ENCODE measurements around the gene C11orf68. TPM values are rescaled to one million over a fixed set of nuclear protein-coding genes. Genes with fewer than 3 reads are reported as not detected.
A peak's percentile ranks its signal among the peaks of the same experiment; 100 is the strongest.

Gene C11orf68
- total and polyA plus RNA-seq, 9 of the 15 experiments (the other 6 are each of a cell fraction or from before 2014, with no cell fraction given), result 3.6 to 35.9 (median 12.8) TPM

GRCh38 chr11:65921876-65922275 lies 3.0 kb upstream of the C11orf68 start:
- POLR2A ChIA-PET, result interaction anchor here (0.6 to 1.9 kb wide), 3 partner anchors 10 to 31 kb away, joined by 3 to 13 read pairs (median 4); partner anchors contain the start of genes CCDC85B and FOSL1
- intact Hi-C loops (cut with micrococcal nuclease) (no loop called here), in situ Hi-C loops (cut with MboI) (no loop called here)
- Histone ChIP-seq H3K27ac (ENCODE audit: extremely low read depth, low read depth, low read length) (no peak overlapping the region), H2AFZ (ENCODE audit: low read depth, low read length) (no peak overlapping the region), H3K36me3 (ENCODE audit: control insufficient read depth, insufficient read depth, low read length) (peaks cover 29% of the 10 kb centered on the region; the same call in 1 of the 3 replicates), H3K4me1 (replicated peaks in 1 of 2; ENCODE audit: control insufficient read depth in 2 of 2, insufficient read depth in 2 of 2, low read length in 2 of 2) (peaks cover 11 to 43% of the 10 kb centered on the region in 2 experiments), H3K27me3 (ENCODE audit: control insufficient read depth in 2 of 2, insufficient read depth in 2 of 2, low read length in 2 of 2) (no peaks in the 10 kb centered on the region), H3K4me2 (ENCODE audit: insufficient read depth, low read length) (no peak overlapping the region), H3K4me3 (no peak overlapping the region), H3K9me1 (ENCODE audit: control insufficient read depth, insufficient read depth, low read length) (no peaks in the 10 kb centered on the region), H3K79me2 (ENCODE audit: control insufficient read depth, insufficient read depth, low read length) (peaks cover 29% of the 10 kb centered on the region), H3K9me3 (replicated peaks; ENCODE audit: control insufficient read depth, insufficient read depth, low read depth, low read length) (no peaks in the 10 kb centered on the region), H4K20me1 (replicated peaks; ENCODE audit: control insufficient read depth, insufficient read depth, low read length) (no peaks in the 10 kb centered on the region), H3K9ac (ENCODE audit: insufficient read depth in 1 of 2, low read depth in 2 of 2, low read length in 2 of 2) (peak overlapping the region in 1 of 2 experiments; percentile 20; a peak in 1 of 4 replicates)
- CTCF ChIA-PET (ENCODE audit: low intra/inter-chr PET ratio), result no interaction called here
- no peak for ATAC-seq
- no peak for DNase-seq (ENCODE audit: extremely low read depth in 1 of 4, low spot score in 3 of 4)
- FAIRE-seq, result no peak
- TF ChIP-seq DNMT1 (IDR thresholded peaks at IDR 0.05), result no peak
- TF ChIP-seq RBFOX2 (IDR thresholded peaks at IDR 0.05; ENCODE audit: low read depth, low read length), result peak; percentile 38; the same call in 1 of the 2 replicates
- TF ChIP-seq, protein P1, sequence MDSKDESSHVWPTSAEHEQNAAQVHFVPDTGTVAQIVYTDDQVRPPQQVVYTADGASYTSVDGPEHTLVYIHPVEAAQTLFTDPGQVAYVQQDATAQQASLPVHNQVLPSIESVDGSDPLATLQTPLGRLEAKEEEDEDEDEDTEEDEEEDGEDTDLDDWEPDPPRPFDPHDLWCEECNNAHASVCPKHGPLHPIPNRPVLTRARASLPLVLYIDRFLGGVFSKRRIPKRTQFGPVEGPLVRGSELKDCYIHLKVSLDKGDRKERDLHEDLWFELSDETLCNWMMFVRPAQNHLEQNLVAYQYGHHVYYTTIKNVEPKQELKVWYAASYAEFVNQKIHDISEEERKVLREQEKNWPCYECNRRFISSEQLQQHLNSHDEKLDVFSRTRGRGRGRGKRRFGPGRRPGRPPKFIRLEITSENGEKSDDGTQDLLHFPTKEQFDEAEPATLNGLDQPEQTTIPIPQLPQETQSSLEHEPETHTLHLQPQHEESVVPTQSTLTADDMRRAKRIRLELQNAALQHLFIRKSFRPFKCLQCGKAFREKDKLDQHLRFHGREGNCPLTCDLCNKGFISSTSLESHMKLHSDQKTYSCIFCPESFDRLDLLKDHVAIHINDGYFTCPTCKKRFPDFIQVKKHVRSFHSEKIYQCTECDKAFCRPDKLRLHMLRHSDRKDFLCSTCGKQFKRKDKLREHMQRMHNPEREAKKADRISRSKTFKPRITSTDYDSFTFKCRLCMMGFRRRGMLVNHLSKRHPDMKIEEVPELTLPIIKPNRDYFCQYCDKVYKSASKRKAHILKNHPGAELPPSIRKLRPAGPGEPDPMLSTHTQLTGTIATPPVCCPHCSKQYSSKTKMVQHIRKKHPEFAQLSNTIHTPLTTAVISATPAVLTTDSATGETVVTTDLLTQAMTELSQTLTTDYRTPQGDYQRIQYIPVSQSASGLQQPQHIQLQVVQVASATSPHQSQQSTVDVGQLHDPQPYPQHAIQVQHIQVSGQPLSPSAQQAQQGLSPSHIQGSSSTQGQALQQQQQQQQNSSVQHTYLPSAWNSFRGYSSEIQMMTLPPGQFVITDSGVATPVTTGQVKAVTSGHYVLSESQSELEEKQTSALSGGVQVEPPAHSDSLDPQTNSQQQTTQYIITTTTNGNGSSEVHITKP (IDR thresholded peaks at IDR 0.05; ENCODE audit: partially characterized antibody), result no peak
- 92% methylated on average over 7 of the region's 10 CpGs for WGBS (ENCODE audit: insufficient coverage, low coverage, missing lambda C conversion rate)
- no TSS peak for BruUV-seq (replicated peaks)
